NK-92 treated with Interleukin-12 subunit alpha and Interleukin-12 subunit beta, amount 100 ng/mL, for 24 hours (cell line): ENCODE results near the gene MRFAP1.
"Not testable (repeated sequence)": the region's sequence is repeated elsewhere in the genome, so short reads cannot be mapped to it uniquely, and the experiment has no call there.

Experiments
- DNase-seq: peaks from one replicate; lab custom pipeline; 2025; lab: John Stamatoyannopoulos, UW

Gene MRFAP1

GRCh38 chr4:6634746-6635145, 5.7 kb upstream of the MRFAP1 start:
- no peak for DNase-seq

DNA sequence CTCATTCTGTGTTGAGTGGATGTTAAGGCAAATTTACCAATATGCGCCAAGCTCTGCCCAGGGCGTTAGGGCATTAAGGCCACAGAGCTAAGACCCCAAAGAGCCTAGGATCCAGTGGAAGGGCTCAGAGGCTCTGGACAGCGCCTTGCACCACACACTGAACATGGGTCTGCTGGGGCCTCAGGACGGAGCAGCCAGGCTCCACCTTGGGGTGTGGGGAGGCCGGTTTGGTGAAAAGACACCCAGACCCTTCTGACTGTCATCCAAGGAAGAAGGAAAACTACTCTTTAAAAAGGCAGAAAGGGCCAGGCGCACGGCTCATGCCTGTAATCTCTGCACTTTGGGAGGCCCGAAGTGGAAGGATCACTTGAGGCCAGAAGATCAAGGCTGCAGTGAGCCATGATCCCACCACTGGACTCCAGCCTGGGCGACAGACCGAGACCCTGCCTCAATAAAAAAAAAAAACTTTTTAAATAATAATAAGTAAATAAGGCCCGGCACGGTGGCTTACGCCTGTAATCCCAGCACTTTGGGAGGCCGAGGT, 1.3 kb upstream of the MRFAP1 start:
- DNase-seq = no peak

- DNase-seq = peak; percentile 32
Observed at GRCh38 chr4:6641164-6641970, 882 bp downstream of the MRFAP1 start.

GRCh38 chr4:6641971-6642320, 1.5 kb downstream of the MRFAP1 start:
- DNase-seq = no peak

GRCh38 chr4:6643141-6643847, 2.8 kb downstream of the MRFAP1 start:
- no peak for DNase-seq

DNA sequence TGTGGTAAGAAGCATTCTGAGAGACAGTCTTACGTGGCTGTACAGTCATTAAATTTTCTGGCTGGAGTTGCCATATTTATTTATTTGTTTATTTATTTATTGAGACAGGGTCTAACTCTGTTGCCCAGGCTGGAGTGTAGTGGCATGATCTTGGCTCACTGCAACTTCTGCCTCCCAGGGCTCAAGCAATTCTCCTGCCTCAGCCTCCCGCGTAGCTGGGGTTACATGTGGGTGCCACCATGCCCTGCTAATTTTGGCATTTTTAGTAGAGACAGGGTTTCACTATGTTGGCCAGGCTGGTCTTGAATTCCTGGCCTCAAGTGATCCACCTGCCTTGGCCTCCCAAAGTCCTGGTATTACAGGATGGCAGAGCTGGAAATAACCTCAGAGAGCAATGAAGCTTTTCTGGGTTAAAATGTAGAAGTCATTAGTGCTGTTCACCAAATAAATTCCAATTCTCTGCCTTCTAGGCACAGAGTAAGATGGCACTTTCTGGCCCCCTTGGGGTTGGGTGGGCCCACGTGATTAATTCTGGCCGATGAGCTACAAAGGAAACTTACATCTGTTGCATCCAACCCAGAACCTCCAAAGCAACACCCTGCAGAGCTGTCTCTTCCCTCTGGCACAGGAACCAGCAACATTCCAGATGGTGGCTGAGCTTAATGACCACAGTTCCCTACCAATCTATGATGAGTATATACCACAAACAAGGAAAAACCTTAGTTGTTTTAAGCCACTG, 4.5 kb downstream of the MRFAP1 start:
- DNase-seq = no peak

DNA sequence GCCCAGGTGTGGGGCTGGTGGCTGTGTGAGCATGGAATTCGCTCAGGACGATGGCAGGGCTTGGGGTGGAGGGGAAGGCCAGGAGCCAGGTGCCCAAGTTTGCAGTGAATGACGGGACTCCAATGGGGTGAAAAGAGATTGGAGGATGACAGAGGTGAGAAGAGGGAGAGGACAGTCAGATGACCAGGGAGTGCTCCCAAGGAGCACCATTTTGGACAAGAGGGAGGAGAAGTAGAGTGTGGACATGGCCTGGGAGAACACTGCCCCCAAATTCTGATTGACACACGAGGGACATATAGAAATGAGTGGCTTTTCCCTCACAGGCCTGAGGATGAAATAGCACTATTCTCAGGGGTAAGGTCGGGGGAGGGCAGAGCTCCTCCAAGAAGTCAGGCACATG, 6.7 kb downstream of the MRFAP1 start:
- DNase-seq = no peak

GRCh38 chr4:6647582-6648230, 7.2 kb downstream of the MRFAP1 start:
- no peak for DNase-seq

GRCh38 chr4:6649216-6649615, 8.7 kb downstream of the MRFAP1 start:
- DNase-seq = no peak

DNA sequence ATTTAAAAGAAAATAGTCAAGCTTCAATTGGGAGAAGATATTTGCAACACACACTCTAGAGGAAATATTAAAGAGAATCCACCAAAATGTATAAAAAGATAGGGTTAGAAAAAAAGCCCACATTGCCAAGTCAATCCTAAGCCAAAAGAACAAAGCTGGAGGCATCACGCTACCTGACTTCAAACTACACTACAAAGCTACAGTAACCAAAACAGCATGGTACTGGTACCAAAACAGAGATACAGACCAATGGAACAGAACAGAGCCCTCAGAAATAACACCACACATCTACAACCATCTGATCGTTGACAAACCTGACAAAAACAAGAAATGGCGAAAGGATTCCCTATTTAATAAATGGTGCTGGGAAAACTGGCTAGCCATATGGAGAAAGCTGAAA, 13.7 kb downstream of the MRFAP1 start:
- DNase-seq = not testable (repeated sequence)

DNA sequence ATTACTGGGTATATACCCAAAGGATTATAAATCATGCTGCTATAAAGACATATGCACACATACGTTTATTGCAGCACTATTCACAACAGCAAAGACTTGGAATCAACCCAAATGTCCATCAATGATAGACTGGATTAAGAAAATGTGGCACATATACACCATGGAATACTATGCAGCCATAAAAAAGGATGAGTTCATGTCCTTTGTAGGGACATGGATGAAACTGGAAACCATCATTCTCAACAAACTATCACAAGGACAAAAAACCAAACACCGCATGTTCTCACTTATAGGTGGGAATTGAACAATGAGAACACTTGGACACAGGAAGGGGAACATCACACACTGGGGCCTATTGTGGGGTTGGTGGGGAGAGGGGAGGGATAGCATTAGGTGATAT, 14.8 kb downstream of the MRFAP1 start:
- DNase-seq = not testable (repeated sequence)

DNA sequence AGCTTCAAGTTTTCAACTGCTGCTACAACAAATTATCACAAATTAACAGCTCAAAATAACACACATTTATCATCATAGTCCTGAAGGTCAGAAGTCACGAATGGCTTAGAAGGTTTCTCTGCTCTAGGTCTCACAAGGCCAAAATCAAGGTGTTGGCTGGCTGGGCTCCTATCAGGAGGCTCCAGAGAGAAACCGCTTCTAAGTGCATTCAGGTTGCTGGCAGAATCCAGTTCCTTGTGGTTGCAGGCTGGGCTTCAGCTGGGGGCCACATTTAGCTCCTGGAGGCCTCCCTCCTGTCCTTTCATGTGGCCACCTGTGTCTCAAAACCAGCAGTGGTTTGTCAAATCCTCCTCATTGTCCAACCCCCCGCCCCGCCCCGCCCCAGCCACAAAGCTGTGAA, 15.4 kb downstream of the MRFAP1 start:
- no peak for DNase-seq

DNA sequence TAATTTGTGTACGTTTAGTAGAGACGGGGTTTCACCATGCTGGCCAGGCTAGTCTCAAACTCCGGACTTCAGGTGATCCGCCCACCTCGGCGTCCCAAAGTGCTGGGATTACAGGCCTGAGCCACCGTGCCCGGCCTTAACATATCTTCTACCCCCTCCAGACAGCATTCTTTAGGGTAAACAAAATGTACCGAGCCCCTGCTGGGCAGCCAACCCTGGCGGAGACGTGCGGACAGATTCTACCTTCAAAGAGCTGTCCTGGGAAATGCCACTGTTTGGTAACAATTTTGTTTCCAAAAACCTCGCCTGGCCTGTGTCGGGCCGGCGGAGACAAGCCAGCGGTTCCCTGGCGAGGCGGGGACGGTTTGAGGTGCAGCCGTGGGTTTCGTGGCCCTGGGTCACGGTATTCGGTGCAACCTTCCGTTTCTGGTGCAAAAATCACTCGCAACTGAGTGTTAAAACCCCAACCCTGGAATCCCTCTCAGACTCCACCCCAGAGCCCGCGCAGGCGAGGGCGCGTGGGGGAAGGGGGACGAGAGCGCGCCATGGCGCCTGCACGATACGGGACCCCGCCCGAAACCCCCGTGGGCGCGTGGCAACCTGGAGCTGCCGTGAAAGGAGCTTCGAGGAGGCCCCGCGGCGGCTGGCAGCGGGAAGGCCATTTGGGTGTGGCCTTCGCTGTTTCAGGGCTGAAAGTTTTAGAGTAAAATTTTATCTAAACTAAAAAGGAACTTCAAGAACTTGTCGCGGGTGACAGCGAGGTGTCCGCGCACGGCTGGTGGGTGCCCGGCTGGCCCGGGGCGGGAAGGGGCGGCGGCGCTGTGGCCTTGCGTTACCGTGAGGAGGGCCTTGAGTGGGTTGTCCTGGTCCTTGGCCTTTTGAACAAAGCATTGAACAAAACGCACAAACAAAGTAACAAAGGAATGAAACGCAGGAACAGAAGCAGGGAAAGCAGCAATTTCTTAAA, 17.0 kb downstream of the MRFAP1 start:
- no peak for DNase-seq

- no peak for DNase-seq
Observed at GRCh38 chr4:6658209-6658595, 17.7 kb downstream of the MRFAP1 start.

- no peak for DNase-seq
Observed at GRCh38 chr4:6658597-6659075, 18.2 kb downstream of the MRFAP1 start.

DNA sequence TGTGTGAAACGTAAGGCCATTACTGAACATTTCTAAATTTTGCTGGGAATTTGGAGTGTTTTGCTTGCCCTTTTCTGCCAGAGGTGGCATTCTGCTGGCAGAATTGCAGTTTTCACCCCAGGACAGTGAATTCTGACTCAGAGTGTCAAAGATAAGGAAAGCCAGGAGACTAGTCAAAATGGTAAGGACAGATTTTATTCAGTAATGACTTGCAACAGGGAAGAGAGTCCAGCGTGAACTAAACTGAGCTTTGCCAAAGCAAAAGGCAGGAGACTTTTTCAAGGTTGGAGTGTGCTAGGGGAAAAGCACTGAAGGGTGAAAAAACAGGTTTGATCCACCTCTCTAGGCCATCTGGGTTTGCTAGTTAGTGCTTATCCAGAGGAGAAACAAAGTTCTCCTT, 19.4 kb downstream of the MRFAP1 start:
- no peak for DNase-seq

DNA sequence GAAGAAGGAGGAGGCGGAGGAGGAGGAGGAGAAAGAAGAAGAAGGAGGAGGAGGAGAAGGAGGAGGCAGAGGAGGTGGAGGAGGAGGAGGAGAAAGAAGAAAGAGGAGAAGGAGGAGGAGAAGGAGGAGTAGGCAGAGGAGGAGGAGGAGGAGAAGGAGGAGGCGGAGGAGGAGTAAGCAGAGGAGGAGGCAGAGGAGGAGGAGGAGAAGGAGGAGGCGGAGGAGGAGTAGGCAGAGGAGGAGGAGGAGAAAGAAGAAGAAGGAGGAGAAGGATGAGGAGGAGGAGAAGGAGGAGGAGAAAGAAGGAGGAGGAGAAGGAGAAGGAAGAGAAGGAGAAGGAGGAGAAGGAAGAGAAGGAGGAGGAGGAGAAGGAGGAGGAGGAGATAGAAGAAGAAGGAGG, 19.9 kb downstream of the MRFAP1 start:
- no peak for DNase-seq

- DNase-seq = no peak
Observed at GRCh38 chr4:6662591-6662990, 22.1 kb downstream of the MRFAP1 start.

DNA sequence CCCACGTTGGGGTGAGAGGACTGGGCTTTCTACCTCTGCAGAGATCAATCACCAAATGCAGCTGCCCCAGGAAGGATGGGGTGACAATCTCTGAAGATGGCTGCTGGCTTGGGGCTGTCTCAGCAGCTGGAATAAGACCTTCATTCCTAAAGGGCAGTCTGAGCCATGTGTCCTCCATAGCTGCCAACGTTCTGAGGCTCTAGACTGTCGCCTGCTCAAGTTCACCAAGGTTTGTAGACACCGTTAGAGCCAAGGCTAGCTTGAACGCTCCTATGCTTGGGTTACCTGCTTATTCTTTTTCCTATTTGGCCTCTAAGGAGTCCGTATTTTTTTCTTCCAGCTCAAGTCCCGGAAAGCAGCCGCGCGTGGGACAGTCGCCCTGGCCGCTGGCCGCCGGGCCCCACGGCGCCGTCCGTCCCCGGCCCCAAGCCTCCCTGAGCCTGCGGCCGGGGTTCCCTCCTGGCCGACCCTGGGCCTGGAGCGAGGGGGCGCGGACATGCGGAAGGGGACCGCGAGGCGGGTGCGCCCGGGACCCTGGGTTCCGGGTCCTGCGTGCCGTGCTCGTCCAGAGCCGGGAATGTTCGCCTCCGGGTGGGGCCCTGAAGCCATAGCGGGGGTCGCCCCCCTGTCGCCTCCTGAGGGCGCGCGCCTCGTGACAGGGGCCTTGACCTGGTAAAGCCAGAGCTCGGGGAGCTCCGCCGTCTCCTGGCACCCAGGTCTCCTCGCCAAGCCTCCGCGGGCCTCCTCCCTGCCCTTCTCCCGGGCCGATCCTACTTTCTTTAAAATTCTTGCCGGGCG, 23.3 kb downstream of the MRFAP1 start:
- DNase-seq = no peak

DNA sequence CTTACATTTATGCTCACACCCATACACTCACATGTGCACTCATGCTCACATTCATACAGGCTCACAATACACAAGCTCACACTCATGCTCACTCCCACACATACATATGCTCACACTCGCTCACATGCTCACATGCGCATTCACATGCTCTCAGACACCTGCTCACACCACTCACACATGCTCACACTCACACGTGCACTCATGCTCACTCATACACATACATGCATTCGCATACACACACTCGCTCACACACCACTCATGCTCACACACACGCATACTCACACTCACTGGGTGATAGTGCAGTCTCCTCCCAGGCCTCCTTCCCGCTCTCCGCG, 24.8 kb downstream of the MRFAP1 start:
- DNase-seq = no peak
